KMS-11 (cell line): ENCODE measurements around the gene SMLR1.

Source experiments
- H2AFZ ChIP-seq: fragments of 200-600 bp; sonication (generic); 2 replicates; pipeline ENCODE4 v1.6.1; 2016; ENCODE audit warnings: antibody characterized with exemption, mixed run types, low read depth
- H3K27ac ChIP-seq: fragments of 200-600 bp; sonication (generic); 2 replicates; pipeline ENCODE4 v1.6.1; 2016; ENCODE audit warnings: mild to moderate bottlenecking, mixed run types
- H3K27me3 ChIP-seq: fragments of 200-600 bp; sonication (generic); 2 replicates; pipeline ENCODE4 v1.6.1; 2017; ENCODE audit warnings: mild to moderate bottlenecking, low read depth, mixed run types, moderate library complexity; ENCODE audit not compliant: insufficient read depth
- H3K36me3 ChIP-seq: fragments of 200-600 bp; sonication (generic); 2 replicates; pipeline ENCODE4 v1.6.1; 2017; ENCODE audit warnings: mild to moderate bottlenecking, mixed run types; ENCODE audit not compliant: insufficient read depth
- H3K4me1 ChIP-seq: fragments of 200-600 bp; sonication (generic); 2 replicates; pipeline ENCODE4 v1.6.1; 2016; ENCODE audit warnings: mild to moderate bottlenecking, low read depth, mixed run types; ENCODE audit not compliant: poor library complexity, severe bottlenecking
- H3K4me2 ChIP-seq: fragments of 200-600 bp; sonication (generic); 2 replicates; pipeline ENCODE4 v1.7.0; 2016; ENCODE audit warnings: mild to moderate bottlenecking, mixed run types
- H3K4me3 ChIP-seq: fragments of 200-600 bp; sonication (generic); IDR thresholded peaks from 2 replicates; pipeline ENCODE4 v1.6.1; 2017; ENCODE audit warnings: low read depth, low read length, mixed read lengths; ENCODE audit not compliant: insufficient read depth
- H3K79me2 ChIP-seq: fragments of 200-600 bp; sonication (generic); 2 replicates; pipeline ENCODE4 v1.6.1; 2016; ENCODE audit warnings: low read depth, mixed run types; ENCODE audit not compliant: insufficient read depth
- H3K9ac ChIP-seq: fragments of 200-600 bp; sonication (generic); 2 replicates; pipeline ENCODE4 v1.6.1; 2016; ENCODE audit warnings: mild to moderate bottlenecking, mixed run types
- H4K20me1 ChIP-seq: fragments of 200-600 bp; sonication (generic); 2 replicates; pipeline ENCODE4 v1.6.1; 2016; ENCODE audit warnings: mild to moderate bottlenecking, mixed run types; ENCODE audit not compliant: insufficient read depth
- TF ChIP-seq, protein P1 (sequence below): fragments of 200-600 bp; sonication (generic); conservative IDR thresholded peaks from 2 replicates; pipeline ENCODE4 v1.6.1; 2017; ENCODE audit warnings: low read depth, mild to moderate bottlenecking, antibody characterized with exemption, low read length, moderate library complexity, mixed read lengths

The SMLR1 gene

DNA sequence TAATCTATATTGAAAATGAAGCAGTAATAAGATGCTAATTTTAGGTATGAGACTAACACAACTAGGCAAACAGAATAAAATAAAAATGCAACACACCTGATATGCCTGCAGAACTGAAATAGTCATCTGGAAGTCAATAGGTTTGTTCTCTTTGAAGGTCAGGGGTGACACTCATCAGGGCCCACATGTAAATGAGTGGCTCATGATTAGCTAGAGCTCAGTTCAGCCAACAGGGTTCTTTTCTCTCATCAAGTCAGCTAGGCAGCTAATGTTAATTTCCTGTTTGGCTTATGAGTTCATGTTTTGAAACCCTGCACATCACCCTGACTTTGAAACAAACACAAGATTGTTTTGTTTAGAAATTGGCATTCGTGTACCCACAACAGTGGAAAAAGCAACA, 23.8 kb downstream of the SMLR1 start:
- Histone ChIP-seq H2AFZ (no peak overlapping the region), H3K27ac (no peak overlapping the region), H3K4me3 (no peak overlapping the region), H3K9ac (no peak overlapping the region), H3K4me2 (no peak overlapping the region), H3K27me3 (no peaks in the 10 kb centered on the region), H3K36me3 (no peaks in the 10 kb centered on the region), H3K79me2 (no peaks in the 10 kb centered on the region), H3K4me1 (peaks cover 19% of the 10 kb centered on the region), H4K20me1 (no peaks in the 10 kb centered on the region)
- TF ChIP-seq, protein P1, sequence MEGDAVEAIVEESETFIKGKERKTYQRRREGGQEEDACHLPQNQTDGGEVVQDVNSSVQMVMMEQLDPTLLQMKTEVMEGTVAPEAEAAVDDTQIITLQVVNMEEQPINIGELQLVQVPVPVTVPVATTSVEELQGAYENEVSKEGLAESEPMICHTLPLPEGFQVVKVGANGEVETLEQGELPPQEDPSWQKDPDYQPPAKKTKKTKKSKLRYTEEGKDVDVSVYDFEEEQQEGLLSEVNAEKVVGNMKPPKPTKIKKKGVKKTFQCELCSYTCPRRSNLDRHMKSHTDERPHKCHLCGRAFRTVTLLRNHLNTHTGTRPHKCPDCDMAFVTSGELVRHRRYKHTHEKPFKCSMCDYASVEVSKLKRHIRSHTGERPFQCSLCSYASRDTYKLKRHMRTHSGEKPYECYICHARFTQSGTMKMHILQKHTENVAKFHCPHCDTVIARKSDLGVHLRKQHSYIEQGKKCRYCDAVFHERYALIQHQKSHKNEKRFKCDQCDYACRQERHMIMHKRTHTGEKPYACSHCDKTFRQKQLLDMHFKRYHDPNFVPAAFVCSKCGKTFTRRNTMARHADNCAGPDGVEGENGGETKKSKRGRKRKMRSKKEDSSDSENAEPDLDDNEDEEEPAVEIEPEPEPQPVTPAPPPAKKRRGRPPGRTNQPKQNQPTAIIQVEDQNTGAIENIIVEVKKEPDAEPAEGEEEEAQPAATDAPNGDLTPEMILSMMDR = no peak

DNA sequence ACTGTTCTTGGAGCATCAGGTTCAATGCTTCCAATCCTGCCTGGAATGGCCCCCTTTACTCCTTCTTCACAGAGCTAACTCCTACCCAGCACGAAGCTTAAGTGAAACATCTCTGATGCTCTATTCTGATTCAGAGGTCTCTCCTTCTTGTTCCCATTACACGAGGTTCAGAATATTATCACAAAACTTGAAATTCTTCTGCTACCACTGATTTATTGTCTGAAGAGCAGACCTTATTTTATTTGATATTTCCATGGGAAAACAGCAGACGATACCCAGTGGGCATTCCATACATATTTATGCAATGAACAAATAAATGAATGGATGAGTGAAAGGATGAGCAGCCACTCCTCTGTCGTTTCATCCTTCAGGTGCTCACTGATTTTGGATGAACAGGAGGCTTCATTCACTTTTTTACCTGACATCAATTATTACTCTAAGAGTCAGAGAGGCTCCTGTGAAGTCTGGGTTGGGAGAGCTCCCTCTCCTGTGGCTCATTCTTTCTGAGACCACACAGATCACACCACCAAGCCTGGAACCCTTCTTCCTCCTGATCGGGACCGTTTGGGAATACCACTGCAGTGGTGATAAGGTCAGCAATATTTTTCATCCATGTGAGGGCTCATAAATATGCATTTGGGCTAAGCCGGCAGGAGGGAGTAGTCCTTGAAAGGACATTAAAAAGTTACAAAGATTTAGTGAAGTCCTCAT, 25.8 kb downstream of the SMLR1 start:
- H3K27me3 ChIP-seq = no peaks in the 10 kb centered on the region
- no peak overlapping the region for H3K4me2 ChIP-seq

DNA sequence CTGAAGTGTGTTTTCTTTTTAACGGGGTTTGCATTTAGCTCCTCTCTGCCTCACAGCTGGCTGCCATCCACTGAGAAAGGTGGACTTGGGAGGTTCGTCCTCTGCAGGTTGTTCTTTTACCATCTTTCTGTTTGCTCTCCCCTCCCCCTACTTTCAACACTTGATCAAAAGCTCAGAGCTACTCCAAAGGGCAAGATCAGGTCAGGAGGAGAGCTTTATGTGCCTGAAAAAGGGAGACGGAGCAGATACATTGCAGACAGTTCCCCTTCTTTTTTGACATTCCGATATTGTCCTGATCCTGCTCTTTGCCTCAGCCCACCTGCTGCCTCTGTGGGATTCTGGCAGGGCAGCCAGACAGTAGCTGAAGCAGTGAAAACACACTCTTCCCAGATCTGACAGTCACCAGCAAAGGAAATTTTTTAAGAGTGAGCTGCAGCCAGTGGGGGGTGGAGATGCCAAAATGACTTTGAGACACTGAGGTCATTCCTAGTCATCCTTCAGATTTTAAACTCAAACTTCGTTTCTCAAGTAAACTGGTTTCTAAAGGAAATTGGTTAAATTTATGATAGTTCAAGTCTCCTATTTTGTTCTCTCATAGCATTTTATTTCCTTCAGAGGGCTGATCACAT, 26.5 kb downstream of the SMLR1 start:
- no peak overlapping the region for H3K4me2 ChIP-seq
- H3K27me3 ChIP-seq = no peaks in the 10 kb centered on the region
- H2AFZ ChIP-seq = no peak overlapping the region
- TF ChIP-seq, protein P1 = no peak
- H3K79me2 ChIP-seq = no peaks in the 10 kb centered on the region
- H3K27ac ChIP-seq = no peak overlapping the region
- H3K36me3 ChIP-seq = no peaks in the 10 kb centered on the region
- H3K9ac ChIP-seq = no peak overlapping the region
- no peaks in the 10 kb centered on the region for H4K20me1 ChIP-seq
- peaks cover 41% of the 10 kb centered on the region for H3K4me1 ChIP-seq
- H3K4me3 ChIP-seq = no peak overlapping the region

More for the DNA sequence above, 25.8 kb downstream of the SMLR1 start:
- no peak overlapping the region for H3K27ac ChIP-seq
- TF ChIP-seq, protein P1 = no peak
- no peak overlapping the region for H2AFZ ChIP-seq
- no peaks in the 10 kb centered on the region for H3K79me2 ChIP-seq
- no peak overlapping the region for H3K9ac ChIP-seq
- no peaks in the 10 kb centered on the region for H4K20me1 ChIP-seq
- peaks cover 37% of the 10 kb centered on the region for H3K4me1 ChIP-seq
- H3K4me3 ChIP-seq = no peak overlapping the region
- no peaks in the 10 kb centered on the region for H3K36me3 ChIP-seq

DNA sequence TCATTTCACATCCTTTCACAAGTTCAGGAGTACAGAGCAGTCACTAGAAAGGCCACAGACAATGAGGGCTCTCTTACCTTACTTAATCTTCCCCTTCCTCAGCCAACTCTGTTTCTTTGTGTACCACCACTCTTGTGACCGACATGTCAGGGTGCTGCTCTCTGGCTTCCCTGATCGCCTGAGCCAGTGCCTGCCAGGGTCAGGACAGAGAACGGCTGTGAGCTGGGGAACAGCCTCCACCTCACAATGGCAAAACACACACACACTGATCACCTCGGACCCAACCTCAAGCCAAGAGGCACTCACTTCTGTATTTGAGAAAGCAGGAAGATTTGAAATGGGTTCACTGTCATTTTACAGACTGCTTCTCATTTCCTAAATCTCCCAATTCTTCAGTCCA, 30.8 kb downstream of the SMLR1 start:
- no peak overlapping the region for H3K9ac ChIP-seq
- H3K4me2 ChIP-seq = no peak overlapping the region
- no peaks in the 10 kb centered on the region for H4K20me1 ChIP-seq
- TF ChIP-seq, protein P1 = no peak
- H3K4me3 ChIP-seq = no peak overlapping the region
- no peaks in the 10 kb centered on the region for H3K27me3 ChIP-seq
- H2AFZ ChIP-seq = no peak overlapping the region
- H3K36me3 ChIP-seq = no peaks in the 10 kb centered on the region
- no peak overlapping the region for H3K27ac ChIP-seq
- H3K79me2 ChIP-seq = no peaks in the 10 kb centered on the region
- H3K4me1 ChIP-seq = peaks cover 48% of the 10 kb centered on the region
